GM12864 (cell line): ENCODE data around the gene VSTM5.
A peak's percentile ranks its signal among the peaks of the same experiment; 100 is the strongest.
"Not testable (repeated sequence)": the region's sequence is repeated elsewhere in the genome, so short reads cannot be mapped to it uniquely, and the experiment has no call there.

Source experiments
- DNase-seq: peaks from one replicate; pipeline ENCODE4 v3.0.0-alpha.2; 2011; ENCODE audit warnings: low read depth
- H3K4me3 ChIP-seq: 2 replicates; pipeline ENCODE4 v1.5.1; 2011; ENCODE audit warnings: mild to moderate bottlenecking, low read depth, low read length, control low read depth
- TF ChIP-seq, protein P1 (sequence below): IDR thresholded peaks from 2 replicates; pipeline ENCODE4 v1.5.1; 2011; ENCODE audit warnings: low read depth, mild to moderate bottlenecking, moderate library complexity, low read length, control low read depth, inconsistent platforms; ENCODE audit errors: missing control alignments

The VSTM5 gene

DNA sequence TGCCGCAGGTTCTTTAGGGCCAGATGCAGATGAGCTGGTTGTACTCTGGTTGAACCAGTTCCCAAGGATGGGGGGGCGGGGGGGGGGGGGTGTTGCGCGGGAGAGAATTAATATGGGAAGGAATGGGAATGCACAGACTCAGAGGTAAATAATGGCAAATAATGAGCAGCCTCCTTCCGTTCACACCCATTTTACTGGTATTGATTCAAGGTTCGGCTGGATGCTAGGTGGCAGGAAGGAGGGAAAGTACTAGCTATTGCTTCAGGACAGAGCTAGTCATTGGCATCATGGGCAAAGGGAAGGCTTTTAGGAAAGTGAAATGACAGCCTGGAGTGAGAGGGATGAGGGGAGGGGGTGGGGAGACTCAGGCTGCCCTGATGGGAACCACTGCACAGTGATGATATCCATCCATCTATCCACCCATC, at the start of gene VSTM5:
Gene VSTM5, minus strand, starts transcription at position 25 of the 425 bp plus-strand sequence. CDS start 116 bp downstream, outside the sequence.
- no peak within 1 kb of the TSS for H3K4me3 ChIP-seq
- DNase-seq = no peak

GRCh38 chr11:93895106-93895862, 44.9 kb upstream of the VSTM5 start:
- TF ChIP-seq, protein P1, sequence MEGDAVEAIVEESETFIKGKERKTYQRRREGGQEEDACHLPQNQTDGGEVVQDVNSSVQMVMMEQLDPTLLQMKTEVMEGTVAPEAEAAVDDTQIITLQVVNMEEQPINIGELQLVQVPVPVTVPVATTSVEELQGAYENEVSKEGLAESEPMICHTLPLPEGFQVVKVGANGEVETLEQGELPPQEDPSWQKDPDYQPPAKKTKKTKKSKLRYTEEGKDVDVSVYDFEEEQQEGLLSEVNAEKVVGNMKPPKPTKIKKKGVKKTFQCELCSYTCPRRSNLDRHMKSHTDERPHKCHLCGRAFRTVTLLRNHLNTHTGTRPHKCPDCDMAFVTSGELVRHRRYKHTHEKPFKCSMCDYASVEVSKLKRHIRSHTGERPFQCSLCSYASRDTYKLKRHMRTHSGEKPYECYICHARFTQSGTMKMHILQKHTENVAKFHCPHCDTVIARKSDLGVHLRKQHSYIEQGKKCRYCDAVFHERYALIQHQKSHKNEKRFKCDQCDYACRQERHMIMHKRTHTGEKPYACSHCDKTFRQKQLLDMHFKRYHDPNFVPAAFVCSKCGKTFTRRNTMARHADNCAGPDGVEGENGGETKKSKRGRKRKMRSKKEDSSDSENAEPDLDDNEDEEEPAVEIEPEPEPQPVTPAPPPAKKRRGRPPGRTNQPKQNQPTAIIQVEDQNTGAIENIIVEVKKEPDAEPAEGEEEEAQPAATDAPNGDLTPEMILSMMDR = peak; percentile 60
- no peak overlapping the region for H3K4me3 ChIP-seq
- peak; percentile 5 for DNase-seq

More for the DNA sequence above, at the start of gene VSTM5:
- TF ChIP-seq, protein P1 = no peak

- no peak for DNase-seq
- TF ChIP-seq, protein P1 = no peak
- H3K4me3 ChIP-seq = no peak overlapping the region
Observed at GRCh38 chr11:93890391-93891051, 40.1 kb upstream of the VSTM5 start.

GRCh38 chr11:93887111-93887510, 36.7 kb upstream of the VSTM5 start:
- DNase-seq = no peak
- TF ChIP-seq, protein P1 = no peak
- H3K4me3 ChIP-seq = no peak overlapping the region

- DNase-seq, H3K4me3 ChIP-seq: not testable (repeated sequence)
Observed at GRCh38 chr11:93879114-93879513, 28.7 kb upstream of the VSTM5 start.

DNA sequence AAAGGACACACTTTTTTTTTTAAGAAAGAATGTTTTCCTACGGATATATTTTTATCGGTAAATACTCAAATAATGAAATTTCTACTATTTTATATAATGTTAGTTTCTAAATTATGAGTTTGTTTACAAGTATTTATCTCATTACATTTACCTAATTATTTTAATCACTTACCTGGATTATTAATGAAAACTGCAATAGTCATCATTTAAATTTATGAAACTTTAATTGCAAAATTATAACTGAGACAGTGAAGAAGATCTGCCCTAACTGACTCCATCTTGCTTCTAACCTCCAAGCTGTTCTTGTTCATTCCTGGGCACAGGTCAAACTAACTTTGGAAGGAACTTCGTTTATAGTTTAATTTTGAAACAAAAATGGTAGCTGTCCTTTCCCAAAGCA, 25.2 kb upstream of the VSTM5 start:
- TF ChIP-seq, protein P1 = no peak
- H3K4me3 ChIP-seq = no peak overlapping the region
- no peak for DNase-seq

- TF ChIP-seq, protein P1 = no peak
- DNase-seq = no peak
- H3K4me3 ChIP-seq = no peak overlapping the region
Observed at GRCh38 chr11:93871526-93871925, 21.1 kb upstream of the VSTM5 start.
